Ascending aorta (tissue), 2 donors: ENCODE results near the gene DACH1. TPM values are rescaled to one million over a fixed set of nuclear protein-coding genes. Genes with fewer than 3 reads are reported as not detected.
"Not testable (repeated sequence)": the region's sequence is repeated elsewhere in the genome, so short reads cannot be mapped to it uniquely, and the experiment has no call there.

Experiments used
- DNase-seq, 2 donors: peaks; one replicate each; pipeline ENCODE4 v3.0.0-alpha.2; 2019; ENCODE audit warnings: low spot score in 2 of 2
- H3K27ac ChIP-seq, 2 donors: fragments of 200-600 bp; sonication (generic); one replicate each; pipeline ENCODE4 v1.5.1; 2016 to 2017; ENCODE audit warnings: mild to moderate bottlenecking in 1 of 2
- H3K27me3 ChIP-seq: fragments of 200-600 bp; sonication (generic); one replicate; pipeline ENCODE4 v1.5.1; 2017
- H3K36me3 ChIP-seq, 2 donors: fragments of 200-600 bp; sonication (generic); one replicate each; pipeline ENCODE4 v1.5.1; 2016
- H3K4me1 ChIP-seq, 2 donors: fragments of 200-600 bp; sonication (generic); one replicate each; pipeline ENCODE4 v1.5.1; 2016 to 2017; ENCODE audit warnings: mild to moderate bottlenecking in 1 of 2
- H3K4me3 ChIP-seq, 2 donors: fragments of 200-600 bp; sonication (generic); one replicate each; pipeline ENCODE4 v1.5.1; 2016 to 2017; ENCODE audit warnings: mild to moderate bottlenecking in 1 of 2
- H3K9me3 ChIP-seq, 2 donors: fragments of 200-600 bp; sonication (generic); one replicate each; pipeline ENCODE4 v1.5.1; 2016
- CTCF ChIP-seq, 3 experiments: fragments of 200-600 bp in 2 of 3; fragments of 450-650 bp in 1 of 3; sonication (generic) in 2 of 3; IDR thresholded peaks; one replicate each; pipeline ENCODE4 v1.5.1; 2016 to 2019; ENCODE audit warnings: antibody characterized with exemption in 3 of 3, mild to moderate bottlenecking in 1 of 3, moderate library complexity in 1 of 3
- intact Hi-C: fragments of 100-400 bp; cut with DNase I; formaldehyde crosslinking; loops from one replicate; pipeline ENCODE4 v1.15.1; 2023
- total RNA-seq: library from RNA; depleted of rRNA; stranded (reverse); fragments of >200 nt; gene quantifications from one replicate; pipeline ENCODE4 v1.1.0, GENCODE V29; 2016

DACH1 gene
- not detected for total RNA-seq

- DNase-seq, result peak in 1 of 2 donors; percentile 61
- TF ChIP-seq CTCF (IDR thresholded peaks at IDR 0.05), result no peak
- H3K4me3 ChIP-seq, result peak within 1 kb of the TSS; percentile 50 to 61
- H3K4me1 ChIP-seq, result peaks cover 9 to 10% of the 10 kb centered on the region in 2 donors
- H3K9me3 ChIP-seq, result no peaks in the 10 kb centered on the region
- intact Hi-C loops, result no loop called here
- no peaks in the 10 kb centered on the region for H3K36me3 ChIP-seq
- H3K27me3 ChIP-seq, result peaks cover 9% of the 10 kb centered on the region
- no peak within 1 kb of the TSS for H3K27ac ChIP-seq
These were observed at the start of gene DACH1 for GRCh38 chr13:71867131-71867814. TSS of gene DACH1 (minus strand) at chr13:71867204.

GRCh38 chr13:71913717-71914116 lies 46.7 kb upstream of the DACH1 start:
- DNase-seq, result no peak
- Histone ChIP-seq H3K4me1 (no peaks in the 10 kb centered on the region), H3K9me3 (no peaks in the 10 kb centered on the region), H3K27me3 (no peaks in the 10 kb centered on the region), H3K36me3 (no peaks in the 10 kb centered on the region), H3K27ac (no peak overlapping the region), H3K4me3 (no peak overlapping the region)
- intact Hi-C loops, result no loop called here
- no peak for TF ChIP-seq CTCF (IDR thresholded peaks at IDR 0.05)

- Histone ChIP-seq H3K9me3 (no peaks in the 10 kb centered on the region), H3K27me3 (no peaks in the 10 kb centered on the region), H3K27ac (no peak overlapping the region), H3K36me3 (no peaks in the 10 kb centered on the region), H3K4me3 (no peak overlapping the region), H3K4me1 (no peaks in the 10 kb centered on the region)
- DNase-seq, result no peak
- TF ChIP-seq CTCF (IDR thresholded peaks at IDR 0.05), result no peak
- intact Hi-C loops, result no loop called here
These were observed 45.5 kb upstream of the DACH1 start for GRCh38 chr13:71912524-71912923.

- H3K4me1 ChIP-seq, result no peaks in the 10 kb centered on the region
- intact Hi-C loops, result no loop called here
- no peaks in the 10 kb centered on the region for H3K36me3 ChIP-seq
- no peaks in the 10 kb centered on the region for H3K27me3 ChIP-seq
- TF ChIP-seq CTCF (IDR thresholded peaks at IDR 0.05), result no peak
- no peak overlapping the region for H3K27ac ChIP-seq
- no peak for DNase-seq
- no peak overlapping the region for H3K4me3 ChIP-seq
- no peaks in the 10 kb centered on the region for H3K9me3 ChIP-seq
These were observed 39.4 kb upstream of the DACH1 start for GRCh38 chr13:71906448-71906847.

- no peak for TF ChIP-seq CTCF (IDR thresholded peaks at IDR 0.05)
- no peak for DNase-seq
- Histone ChIP-seq H3K4me3 (no peak overlapping the region), H3K4me1 (no peaks in the 10 kb centered on the region), H3K27me3 (no peaks in the 10 kb centered on the region), H3K27ac (no peak overlapping the region), H3K36me3 (no peaks in the 10 kb centered on the region), H3K9me3 (no peaks in the 10 kb centered on the region)
- intact Hi-C loops, result no loop called here
These were observed 35.7 kb upstream of the DACH1 start for GRCh38 chr13:71902676-71903075.

- H3K36me3 ChIP-seq, H3K27me3 ChIP-seq, H3K27ac ChIP-seq, H3K9me3 ChIP-seq, intact Hi-C loops, DNase-seq, H3K4me3 ChIP-seq, H3K4me1 ChIP-seq: not testable (repeated sequence)
These were observed 26.5 kb upstream of the DACH1 start for GRCh38 chr13:71893506-71893905.
